ENCODE results near the gene TMEM14A. TPM values are rescaled to one million over a fixed set of nuclear protein-coding genes. Genes with fewer than 3 reads are reported as not detected.

TMEM14A gene
- polyA plus RNA-seq, 1 donor from 2014 or later, result 326 TPM

GRCh38 chr6:52635049-52635577 is 35.8 kb upstream of the TMEM14A start:
- TF ChIP-seq MXI1 (conservative IDR thresholded peaks at IDR 0.05; ENCODE audit: poor library complexity, severe bottlenecking) (no peak), RAD21 (conservative IDR thresholded peaks at IDR 0.05) (no peak), EZH2 (IDR thresholded peaks at IDR 0.05; ENCODE audit: borderline replicate concordance, insufficient read depth, low read length, poor library complexity, severe bottlenecking) (no peak), SMC3 (conservative IDR thresholded peaks at IDR 0.05; ENCODE audit: poor library complexity) (no peak), CTCF (IDR thresholded peaks at IDR 0.05; ENCODE audit: poor library complexity, severe bottlenecking) (no peak), POLR2AphosphoS5 (IDR thresholded peaks at IDR 0.05) (no peak), EP300 (conservative IDR thresholded peaks at IDR 0.05; ENCODE audit: poor library complexity, severe bottlenecking) (no peak), TAF1 (IDR thresholded peaks at IDR 0.05; ENCODE audit: low read depth) (no peak), REST (IDR thresholded peaks at IDR 0.05; ENCODE audit: borderline replicate concordance) (no peak)
- Histone ChIP-seq H3K27me3 (ENCODE audit: insufficient read depth, low read depth, low read length) (no peaks in the 10 kb centered on the region), H2AFZ (ENCODE audit: low read depth, low read length) (no peak overlapping the region), H3K9me3 (ENCODE audit: low read length) (no peaks in the 10 kb centered on the region), H3K9ac (ENCODE audit: low read length) (no peak overlapping the region), H3K36me3 (ENCODE audit: insufficient read depth, low read length) (no peaks in the 10 kb centered on the region), H4K20me1 (ENCODE audit: insufficient read depth) (no peaks in the 10 kb centered on the region), H3K4me2 (ENCODE audit: low read length) (no peak overlapping the region), H3K4me3 (ENCODE audit: low read length) (no peak overlapping the region), H3F3A (ENCODE audit: insufficient read depth, low read length, poor library complexity, severe bottlenecking) (no peaks in the 10 kb centered on the region), H3K27ac (ENCODE audit: low read length) (no peak overlapping the region), H3K9me2 (ENCODE audit: insufficient read depth, low read length) (no peaks in the 10 kb centered on the region), H3K79me2 (replicated peaks; ENCODE audit: insufficient read depth, low read length) (no peaks in the 10 kb centered on the region)

- Histone ChIP-seq H2AFZ (ENCODE audit: low read depth, low read length) (no peak overlapping the region), H4K20me1 (ENCODE audit: insufficient read depth) (no peaks in the 10 kb centered on the region), H3K9me3 (ENCODE audit: low read length) (no peaks in the 10 kb centered on the region), H3F3A (ENCODE audit: insufficient read depth, low read length, poor library complexity, severe bottlenecking) (no peaks in the 10 kb centered on the region), H3K27ac (ENCODE audit: low read length) (no peak overlapping the region), H3K27me3 (ENCODE audit: insufficient read depth, low read depth, low read length) (no peaks in the 10 kb centered on the region), H3K9ac (ENCODE audit: low read length) (no peak overlapping the region), H3K79me2 (replicated peaks; ENCODE audit: insufficient read depth, low read length) (no peaks in the 10 kb centered on the region), H3K9me2 (ENCODE audit: insufficient read depth, low read length) (no peaks in the 10 kb centered on the region), H3K36me3 (ENCODE audit: insufficient read depth, low read length) (no peaks in the 10 kb centered on the region), H3K4me3 (ENCODE audit: low read length) (no peak overlapping the region), H3K4me2 (ENCODE audit: low read length) (no peak overlapping the region)
- TF ChIP-seq REST (IDR thresholded peaks at IDR 0.05; ENCODE audit: borderline replicate concordance) (no peak), SMC3 (conservative IDR thresholded peaks at IDR 0.05; ENCODE audit: poor library complexity) (no peak), TAF1 (IDR thresholded peaks at IDR 0.05; ENCODE audit: low read depth) (no peak), MXI1 (conservative IDR thresholded peaks at IDR 0.05; ENCODE audit: poor library complexity, severe bottlenecking) (no peak), CTCF (IDR thresholded peaks at IDR 0.05; ENCODE audit: poor library complexity, severe bottlenecking) (no peak), EP300 (conservative IDR thresholded peaks at IDR 0.05; ENCODE audit: poor library complexity, severe bottlenecking) (no peak), EZH2 (IDR thresholded peaks at IDR 0.05; ENCODE audit: borderline replicate concordance, insufficient read depth, low read length, poor library complexity, severe bottlenecking) (no peak)
Observed at GRCh38 chr6:52636830-52637229, 34.1 kb upstream of the TMEM14A start.

Data from neural cell (in vitro differentiated cells).